ENCODE results near the gene TLDC2.
"Not testable (repeated sequence)": the region's sequence is repeated elsewhere in the genome, so short reads cannot be mapped to it uniquely, and the experiment has no call there.

TLDC2 gene

DNA sequence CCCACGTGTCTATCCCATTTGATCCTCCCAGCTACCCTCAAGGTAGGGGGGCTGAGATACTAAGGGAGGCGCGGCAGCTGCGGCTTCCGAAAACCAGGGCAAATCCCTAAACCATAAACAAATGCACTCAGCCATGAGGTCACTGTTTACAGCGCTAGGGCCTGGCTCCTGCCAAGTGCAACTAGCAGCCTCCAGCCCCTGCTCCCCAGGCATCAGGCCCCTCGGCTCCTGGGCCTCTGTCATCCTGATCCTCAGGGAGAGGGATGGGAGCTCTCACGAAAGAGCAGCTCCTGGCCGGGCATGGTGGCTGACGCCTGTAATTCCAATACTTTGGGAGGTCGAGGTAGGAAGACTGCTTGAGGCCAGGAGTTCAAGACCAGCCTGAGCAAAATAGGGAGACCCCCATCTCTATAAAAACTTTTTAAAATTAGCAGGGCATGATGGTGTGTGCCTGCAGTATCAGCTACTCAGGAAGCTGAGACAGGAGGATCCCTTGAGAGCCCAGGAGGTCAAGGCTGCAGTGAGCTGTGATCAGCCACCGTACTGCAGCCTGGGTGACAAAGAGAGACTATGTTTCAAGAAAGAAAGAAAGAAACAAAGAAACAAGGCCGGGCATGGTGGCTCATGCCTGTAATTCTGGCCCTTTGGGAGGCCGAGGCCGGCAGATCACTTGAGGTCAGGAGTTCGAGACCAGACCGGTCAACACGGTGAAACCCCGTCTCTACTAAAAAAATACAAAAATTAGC is 42.5 kb upstream of the TLDC2 start:
- Histone ChIP-seq H3K18ac (ENCODE audit: low read length) (no peak overlapping the region), H2BK15ac (replicated peaks; ENCODE audit: low read depth) (no peak overlapping the region), H3K27me3 (ENCODE audit: insufficient read depth, low read length, poor library complexity) (no peaks in the 10 kb centered on the region), H2BK120ac (ENCODE audit: low read depth, low read length) (no peak overlapping the region), H3K4me1 (ENCODE audit: control insufficient read depth, low read depth, low read length) (peaks cover 2% of the 10 kb centered on the region), H3K4ac (ENCODE audit: low read depth, low read length) (no peak overlapping the region), H3K36me3 (ENCODE audit: control insufficient read depth, insufficient read depth, low read length) (peaks cover 2% of the 10 kb centered on the region), H3K79me2 (ENCODE audit: control insufficient read depth, insufficient read depth, low read length) (no peaks in the 10 kb centered on the region), H3K4me3 (ENCODE audit: low read length) (no peak overlapping the region), H4K8ac (ENCODE audit: low read depth, low read length) (no peak overlapping the region), H3K27ac (ENCODE audit: low read depth, low read length) (no peak overlapping the region), H3K23ac (ENCODE audit: low read length) (no peak overlapping the region), H3K9ac (ENCODE audit: low read length) (no peak overlapping the region), H3K56ac (ENCODE audit: low read length) (peak overlapping the region; percentile 19), H3K79me1 (ENCODE audit: low read length) (no peaks in the 10 kb centered on the region), H2BK5ac (ENCODE audit: low read length) (no peak overlapping the region), H4K5ac (ENCODE audit: low read length) (no peak overlapping the region), H3K4me2 (ENCODE audit: low read length) (no peak overlapping the region), H2AK5ac (ENCODE audit: low read length) (no peak overlapping the region)
- DNase-seq, result no peak
- WGBS (ENCODE audit: extremely low coverage, insufficient coverage, low lambda C conversion rate), result no CpG with 5 or more reads among the region's 19 CpGs

- Histone ChIP-seq H3K23ac (ENCODE audit: low read length) (peak overlapping the region; percentile 38), H3K36me3 (ENCODE audit: control insufficient read depth, insufficient read depth, low read length) (no peaks in the 10 kb centered on the region), H3K18ac (ENCODE audit: low read length) (peak overlapping the region; percentile 77), H4K5ac (ENCODE audit: low read length) (peak overlapping the region; percentile 41), H3K27ac (ENCODE audit: low read depth, low read length) (peak overlapping the region; percentile 10), H3K27me3 (ENCODE audit: insufficient read depth, low read length, poor library complexity) (no peaks in the 10 kb centered on the region), H3K4me3 (ENCODE audit: low read length) (no peak overlapping the region), H2AK5ac (ENCODE audit: low read length) (peak overlapping the region; percentile 71), H4K8ac (ENCODE audit: low read depth, low read length) (no peak overlapping the region), H3K9ac (ENCODE audit: low read length) (peak overlapping the region; percentile 66), H3K79me1 (ENCODE audit: low read length) (no peaks in the 10 kb centered on the region), H3K79me2 (ENCODE audit: control insufficient read depth, insufficient read depth, low read length) (no peaks in the 10 kb centered on the region), H2BK5ac (ENCODE audit: low read length) (peak overlapping the region; percentile 56), H3K4me1 (ENCODE audit: control insufficient read depth, low read depth, low read length) (peaks cover 2% of the 10 kb centered on the region), H2BK15ac (replicated peaks; ENCODE audit: low read depth) (no peak overlapping the region), H2BK120ac (ENCODE audit: low read depth, low read length) (peak overlapping the region; percentile 89), H3K4ac (ENCODE audit: low read depth, low read length) (peak overlapping the region; percentile 92), H3K4me2 (ENCODE audit: low read length) (no peak overlapping the region), H3K56ac (ENCODE audit: low read length) (peak overlapping the region; percentile 89)
- WGBS (ENCODE audit: extremely low coverage, insufficient coverage, low lambda C conversion rate), result no CpG with 5 or more reads among the region's 5 CpGs
- DNase-seq, result no peak
Observed at GRCh38 chr20:36835025-36835424, 40.9 kb upstream of the TLDC2 start.

DNA sequence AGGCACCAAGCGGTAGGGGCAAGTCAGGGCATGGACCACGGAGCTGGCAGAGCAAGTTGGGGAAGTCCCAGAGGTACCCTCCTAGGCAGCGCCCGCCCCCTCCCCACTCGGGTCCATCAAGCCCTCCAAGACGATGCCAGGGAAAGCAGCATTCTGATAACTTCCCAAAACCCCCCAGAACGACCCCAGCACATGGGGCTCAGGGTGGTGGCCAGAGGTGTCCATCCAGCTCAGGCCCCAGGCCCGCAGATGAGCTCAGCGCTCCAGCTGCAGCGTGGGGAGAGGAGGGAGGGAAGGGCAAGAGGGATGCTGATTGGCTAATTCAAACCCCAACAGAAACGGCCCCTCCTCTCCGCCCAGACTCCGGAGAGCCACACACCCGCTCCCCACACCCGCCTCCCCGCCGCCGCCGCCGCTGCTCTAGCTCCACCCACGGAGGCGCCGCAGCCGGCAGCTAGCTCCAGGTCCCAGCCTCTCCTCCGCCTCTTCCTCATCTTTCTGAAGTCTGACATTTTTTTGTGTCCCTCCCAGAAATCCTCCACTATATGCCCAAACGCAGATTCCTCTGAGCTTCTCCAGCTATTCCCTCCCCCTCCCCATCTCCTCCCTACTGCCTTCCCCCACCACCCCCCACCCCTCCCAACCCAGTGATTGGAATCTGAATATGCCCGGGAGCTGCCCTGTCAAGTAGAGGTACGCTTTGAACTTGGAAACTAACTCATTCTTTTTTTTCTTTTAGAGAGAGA is 40.3 kb upstream of the TLDC2 start:
- no peaks in the 10 kb centered on the region for H3K36me3 ChIP-seq (ENCODE audit: control insufficient read depth, insufficient read depth, low read length)
- WGBS (ENCODE audit: extremely low coverage, insufficient coverage, low lambda C conversion rate), result no CpG with 5 or more reads among the region's 28 CpGs

DNA sequence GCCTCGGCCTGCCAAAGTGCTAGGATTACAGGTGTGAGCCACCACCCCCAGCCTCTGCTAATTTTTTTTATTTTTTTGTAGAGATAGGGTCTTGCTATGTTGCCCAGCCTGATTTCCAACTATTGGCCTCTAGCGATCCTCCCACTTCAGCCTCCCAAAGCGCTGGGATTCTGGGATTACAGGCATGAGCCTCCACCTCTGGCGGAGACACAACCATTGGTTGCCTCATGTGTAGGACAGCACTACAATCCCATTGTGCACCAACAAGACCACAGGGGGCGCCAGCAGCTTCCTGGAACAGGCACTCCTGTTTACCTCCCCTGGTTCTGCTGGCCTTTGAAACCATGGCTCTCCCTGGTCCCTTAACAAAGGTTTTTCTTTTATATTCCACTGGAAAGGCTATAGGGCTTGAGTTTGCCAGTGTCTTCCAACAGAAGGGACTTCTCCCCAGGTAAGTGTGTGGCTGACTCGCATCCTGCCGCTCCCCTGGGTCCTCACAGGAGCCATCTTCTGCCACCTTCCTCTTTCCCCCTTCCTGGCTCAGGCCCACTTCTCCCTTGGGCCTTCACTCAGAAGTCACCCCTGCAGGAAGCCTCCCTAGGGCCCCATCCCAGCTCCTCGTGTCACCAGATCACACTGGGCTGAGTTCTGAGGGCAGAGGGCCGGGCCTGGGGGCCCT is 39.2 kb upstream of the TLDC2 start:
- Histone ChIP-seq H3K79me1 (ENCODE audit: low read length) (no peaks in the 10 kb centered on the region), H3K9ac (ENCODE audit: low read length) (peak overlapping the region; percentile 13), H2AK5ac (ENCODE audit: low read length) (no peak overlapping the region), H3K27ac (ENCODE audit: low read depth, low read length) (peak overlapping the region; percentile 27), H4K8ac (ENCODE audit: low read depth, low read length) (no peak overlapping the region), H2BK5ac (ENCODE audit: low read length) (no peak overlapping the region), H3K4me3 (ENCODE audit: low read length) (no peak overlapping the region), H3K4me1 (ENCODE audit: control insufficient read depth, low read depth, low read length) (peaks cover 2% of the 10 kb centered on the region), H3K23ac (ENCODE audit: low read length) (no peak overlapping the region), H3K27me3 (ENCODE audit: insufficient read depth, low read length, poor library complexity) (no peaks in the 10 kb centered on the region), H3K79me2 (ENCODE audit: control insufficient read depth, insufficient read depth, low read length) (no peaks in the 10 kb centered on the region), H2BK15ac (replicated peaks; ENCODE audit: low read depth) (no peak overlapping the region), H2BK120ac (ENCODE audit: low read depth, low read length) (no peak overlapping the region), H3K36me3 (ENCODE audit: control insufficient read depth, insufficient read depth, low read length) (no peaks in the 10 kb centered on the region), H3K18ac (ENCODE audit: low read length) (peak overlapping the region; percentile 60), H3K4ac (ENCODE audit: low read depth, low read length) (peak overlapping the region; percentile 10), H4K5ac (ENCODE audit: low read length) (no peak overlapping the region), H3K4me2 (ENCODE audit: low read length) (no peak overlapping the region), H3K56ac (ENCODE audit: low read length) (peak overlapping the region; percentile 76)
- DNase-seq, result peak; percentile 94
- no CpG with 5 or more reads among the region's 9 CpGs for WGBS (ENCODE audit: extremely low coverage, insufficient coverage, low lambda C conversion rate)

More for the DNA sequence above, 40.3 kb upstream of the TLDC2 start:
- H4K5ac ChIP-seq (ENCODE audit: low read length), result peak overlapping the region; percentile 41
- peak overlapping the region; percentile 66 for H3K9ac ChIP-seq (ENCODE audit: low read length)
- peak overlapping the region; percentile 71 for H2AK5ac ChIP-seq (ENCODE audit: low read length)
- peak overlapping the region; percentile 38 for H3K23ac ChIP-seq (ENCODE audit: low read length)
- no peak overlapping the region for H4K8ac ChIP-seq (ENCODE audit: low read depth, low read length)
- H3K79me1 ChIP-seq (ENCODE audit: low read length), result no peaks in the 10 kb centered on the region
- no peak overlapping the region for H2BK15ac ChIP-seq (replicated peaks; ENCODE audit: low read depth)
- peak overlapping the region; percentile 70 for H3K27ac ChIP-seq (ENCODE audit: low read depth, low read length)
- H3K4me2 ChIP-seq (ENCODE audit: low read length), result no peak overlapping the region
- peak overlapping the region; percentile 77 for H3K18ac ChIP-seq (ENCODE audit: low read length)
- H2BK120ac ChIP-seq (ENCODE audit: low read depth, low read length), result peak overlapping the region; percentile 89
- H2BK5ac ChIP-seq (ENCODE audit: low read length), result peak overlapping the region; percentile 56
- no peak overlapping the region for H3K4me3 ChIP-seq (ENCODE audit: low read length)
- H3K4me1 ChIP-seq (ENCODE audit: control insufficient read depth, low read depth, low read length), result peaks cover 2% of the 10 kb centered on the region
- peak overlapping the region; percentile 89 for H3K56ac ChIP-seq (ENCODE audit: low read length)
- H3K79me2 ChIP-seq (ENCODE audit: control insufficient read depth, insufficient read depth, low read length), result no peaks in the 10 kb centered on the region
- peak overlapping the region; percentile 92 for H3K4ac ChIP-seq (ENCODE audit: low read depth, low read length)
- peak; percentile 98 for DNase-seq
- H3K27me3 ChIP-seq (ENCODE audit: insufficient read depth, low read length, poor library complexity), result no peaks in the 10 kb centered on the region

- not testable (repeated sequence) for H3K79me2 ChIP-seq (ENCODE audit: control insufficient read depth, insufficient read depth, low read length)
Observed at GRCh38 chr20:36838376-36838775, 37.6 kb upstream of the TLDC2 start.

More at GRCh38 chr20:36838376-36838775, 37.6 kb upstream of the TLDC2 start:
- H2BK5ac ChIP-seq (ENCODE audit: low read length); H3K56ac ChIP-seq (ENCODE audit: low read length); H3K27me3 ChIP-seq (ENCODE audit: insufficient read depth, low read length, poor library complexity); H3K4ac ChIP-seq (ENCODE audit: low read depth, low read length); H3K27ac ChIP-seq (ENCODE audit: low read depth, low read length); H3K4me2 ChIP-seq (ENCODE audit: low read length); H3K79me1 ChIP-seq (ENCODE audit: low read length); H3K23ac ChIP-seq (ENCODE audit: low read length); H3K9ac ChIP-seq (ENCODE audit: low read length); H3K36me3 ChIP-seq (ENCODE audit: control insufficient read depth, insufficient read depth, low read length); H2BK15ac ChIP-seq (replicated peaks; ENCODE audit: low read depth); DNase-seq; H2BK120ac ChIP-seq (ENCODE audit: low read depth, low read length); H3K18ac ChIP-seq (ENCODE audit: low read length); H3K4me1 ChIP-seq (ENCODE audit: control insufficient read depth, low read depth, low read length); H3K4me3 ChIP-seq (ENCODE audit: low read length); H4K5ac ChIP-seq (ENCODE audit: low read length); H2AK5ac ChIP-seq (ENCODE audit: low read length); H4K8ac ChIP-seq (ENCODE audit: low read depth, low read length): not testable (repeated sequence)
- no CpG with 5 or more reads among the region's 3 CpGs for WGBS (ENCODE audit: extremely low coverage, insufficient coverage, low lambda C conversion rate)

Data from mesendoderm (in vitro differentiated cells).